OCI-LY7 (cell line): ENCODE measurements around the gene HJV.

Source experiments
- EZH2phosphoT487 ChIP-seq: fragments of 200-600 bp; sonication (generic); IDR thresholded peaks from 2 replicates; pipeline ENCODE4 v1.6.1; 2018; ENCODE audit warnings: low read depth, borderline replicate concordance, mild to moderate bottlenecking, mixed run types, antibody characterized with exemption, low read length, moderate library complexity, mixed read lengths
- TF ChIP-seq, protein P1 (sequence below): fragments of 200-600 bp; sonication (generic); conservative IDR thresholded peaks from 2 replicates; pipeline ENCODE4 v1.5.1; 2014; ENCODE audit warnings: mild to moderate bottlenecking, antibody characterized with exemption, low read length, moderate library complexity, mixed read lengths

DNA sequence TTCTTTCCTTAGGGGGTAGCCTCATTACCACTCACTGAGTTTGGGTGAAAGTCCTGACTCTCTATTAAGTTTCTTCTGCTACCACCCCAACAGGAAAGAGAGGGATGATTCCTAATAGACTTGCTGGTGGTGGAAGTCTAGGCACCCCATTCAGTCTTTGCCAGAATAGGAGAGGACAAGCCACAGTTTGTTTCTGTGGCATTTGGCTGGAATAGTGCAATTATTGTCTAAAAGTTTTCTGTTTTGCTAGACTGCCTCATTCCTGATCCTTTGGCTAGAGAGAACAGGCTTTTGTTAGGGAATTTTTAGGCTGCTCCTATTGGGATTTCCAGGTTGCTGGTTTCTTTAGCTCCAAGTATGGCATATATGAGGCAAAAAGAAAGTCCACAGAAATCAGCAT is 9.9 kb upstream of the HJV start:
- TF ChIP-seq, protein P1, sequence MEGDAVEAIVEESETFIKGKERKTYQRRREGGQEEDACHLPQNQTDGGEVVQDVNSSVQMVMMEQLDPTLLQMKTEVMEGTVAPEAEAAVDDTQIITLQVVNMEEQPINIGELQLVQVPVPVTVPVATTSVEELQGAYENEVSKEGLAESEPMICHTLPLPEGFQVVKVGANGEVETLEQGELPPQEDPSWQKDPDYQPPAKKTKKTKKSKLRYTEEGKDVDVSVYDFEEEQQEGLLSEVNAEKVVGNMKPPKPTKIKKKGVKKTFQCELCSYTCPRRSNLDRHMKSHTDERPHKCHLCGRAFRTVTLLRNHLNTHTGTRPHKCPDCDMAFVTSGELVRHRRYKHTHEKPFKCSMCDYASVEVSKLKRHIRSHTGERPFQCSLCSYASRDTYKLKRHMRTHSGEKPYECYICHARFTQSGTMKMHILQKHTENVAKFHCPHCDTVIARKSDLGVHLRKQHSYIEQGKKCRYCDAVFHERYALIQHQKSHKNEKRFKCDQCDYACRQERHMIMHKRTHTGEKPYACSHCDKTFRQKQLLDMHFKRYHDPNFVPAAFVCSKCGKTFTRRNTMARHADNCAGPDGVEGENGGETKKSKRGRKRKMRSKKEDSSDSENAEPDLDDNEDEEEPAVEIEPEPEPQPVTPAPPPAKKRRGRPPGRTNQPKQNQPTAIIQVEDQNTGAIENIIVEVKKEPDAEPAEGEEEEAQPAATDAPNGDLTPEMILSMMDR = no peak
- TF ChIP-seq EZH2phosphoT487 = no peak
